GM19240 (cell line): Measurements from ENCODE around the gene DPEP3.
"Not testable (repeated sequence)": the region's sequence is repeated elsewhere in the genome, so short reads cannot be mapped to it uniquely, and the experiment has no call there.

ENCODE experiments used
- DNase-seq: peaks from one replicate; pipeline ENCODE4 v3.0.0; 2011; ENCODE audit warnings: low spot score; ENCODE audit not compliant: insufficient read length

The DPEP3 gene

DNA sequence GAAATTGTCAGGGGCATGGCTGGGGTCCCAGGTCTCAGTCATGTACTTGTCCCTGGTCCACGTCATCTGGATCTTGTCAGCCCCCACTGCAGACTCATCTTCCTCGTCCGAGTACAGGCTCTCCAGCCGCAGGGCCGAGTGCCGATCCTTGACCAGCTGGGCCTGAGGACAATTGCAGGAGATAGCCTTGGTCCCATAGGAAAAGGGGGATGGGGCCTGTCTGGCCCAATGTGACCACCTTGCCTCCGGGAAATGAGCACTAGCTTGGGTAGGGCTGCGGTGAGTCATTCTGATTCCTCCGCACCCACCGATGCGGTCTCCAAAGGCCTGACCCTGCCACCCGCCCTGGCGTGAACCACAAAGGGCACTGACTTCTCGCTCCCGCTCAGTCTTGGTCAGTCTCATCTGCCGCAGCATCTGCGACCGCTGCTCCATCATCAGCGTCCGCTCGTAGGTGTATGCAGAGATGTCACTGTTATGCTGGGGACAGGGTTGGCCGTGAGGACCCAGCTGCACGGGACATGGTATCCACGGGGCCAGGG, 34.8 kb downstream of the DPEP3 start:
- no peak for DNase-seq

DNA sequence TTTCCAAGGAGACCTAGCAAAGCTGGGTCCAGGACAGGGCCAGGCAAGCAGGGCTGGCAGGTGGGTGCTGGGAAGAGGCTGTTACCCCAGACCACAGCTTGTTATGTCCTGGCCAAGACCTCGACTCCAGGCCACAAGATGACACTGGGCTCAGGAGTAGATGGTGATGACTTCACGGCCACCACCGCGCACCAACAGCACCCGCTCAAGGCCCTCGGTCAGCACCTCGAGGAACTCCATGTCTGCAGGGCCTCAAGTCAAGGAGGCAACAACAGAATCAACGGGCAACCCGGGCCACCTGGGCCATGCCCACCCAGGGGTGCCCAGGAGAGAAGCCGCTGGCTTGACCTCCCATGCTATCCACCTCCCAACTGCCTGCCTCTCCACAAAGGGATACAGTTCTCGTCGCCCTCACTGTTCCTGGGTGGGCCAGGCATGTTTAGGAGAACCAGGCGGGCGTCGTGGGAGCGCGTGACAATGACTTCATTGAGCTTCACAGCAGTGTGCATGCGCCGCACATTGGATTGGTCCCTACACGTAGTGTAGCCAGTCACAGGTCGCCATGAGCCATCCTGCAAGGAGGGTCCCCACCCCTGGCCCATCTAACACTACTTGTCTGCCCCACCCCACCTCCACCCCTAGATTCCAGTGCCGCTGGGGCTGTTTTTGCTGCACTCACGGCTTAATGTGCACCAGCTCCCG, 35.5 kb downstream of the DPEP3 start:
- DNase-seq: no peak

DNA sequence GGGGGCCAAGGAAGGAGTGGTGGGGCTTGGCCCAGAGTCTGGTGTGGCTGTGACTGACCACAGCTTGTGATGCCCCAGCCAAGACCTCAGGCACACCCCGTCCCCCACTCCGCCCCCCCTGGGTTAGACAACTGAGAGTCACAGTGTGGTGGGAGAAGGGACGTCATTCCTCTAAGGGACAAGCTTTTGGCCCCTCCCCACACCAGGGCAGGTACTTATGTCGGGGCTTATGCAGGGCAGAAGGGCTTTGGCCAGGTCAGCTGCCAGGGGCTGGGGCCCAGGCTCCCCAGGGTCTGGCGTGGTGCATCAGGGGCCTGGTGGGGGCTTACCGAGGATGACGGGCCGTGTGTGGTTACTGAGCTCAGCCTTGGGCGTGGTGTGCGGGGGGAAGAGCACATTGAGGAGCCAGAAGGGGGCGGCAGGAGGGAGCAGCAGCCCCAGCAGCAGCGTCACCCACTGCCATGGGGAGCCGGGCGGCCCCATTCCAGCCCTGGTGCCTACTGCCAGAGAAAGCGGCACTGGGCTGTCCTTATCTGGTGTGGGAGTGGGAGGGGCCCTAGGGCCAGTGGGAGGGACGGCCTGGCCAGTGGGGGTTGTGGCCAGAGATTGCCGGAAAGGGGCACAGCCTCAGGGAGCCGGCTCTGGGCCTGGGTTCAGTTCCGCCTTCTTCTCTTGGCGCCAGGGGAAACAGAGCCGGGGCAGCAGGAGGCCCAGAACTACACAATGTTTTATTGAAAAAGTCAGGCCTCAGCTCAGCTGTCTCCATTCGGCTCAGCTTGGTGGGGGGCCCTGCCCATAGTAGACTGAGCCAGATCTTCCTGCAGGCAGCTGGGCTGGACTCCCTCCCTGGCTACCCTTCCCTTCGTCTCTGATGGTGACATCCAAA, 36.4 kb downstream of the DPEP3 start, which contains the start of gene LCAT:
LCAT (minus strand) TSS at position 502 of the 886 bp plus-strand sequence; CDS start at position 483, 19 bp downstream.
- DNase-seq: no peak

DNA sequence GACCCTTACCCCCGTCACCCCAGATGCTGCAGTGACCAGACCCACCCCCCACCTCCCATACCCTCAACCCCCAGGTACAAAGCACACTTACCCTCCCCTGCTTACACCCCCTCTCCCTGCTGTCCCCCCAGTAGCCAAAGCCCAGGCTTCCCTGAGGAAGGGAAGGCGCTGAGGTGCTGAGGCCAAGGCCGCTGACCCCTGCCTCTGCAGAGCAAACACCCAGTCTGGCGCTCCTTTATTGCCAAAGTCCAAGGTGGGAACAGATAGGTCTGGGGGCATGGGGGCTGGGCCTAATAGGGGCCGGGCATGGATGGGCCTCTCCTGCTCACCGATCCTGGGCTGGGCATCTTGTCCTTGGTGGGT, 37.1 kb downstream of the DPEP3 start:
- no peak for DNase-seq

DNA sequence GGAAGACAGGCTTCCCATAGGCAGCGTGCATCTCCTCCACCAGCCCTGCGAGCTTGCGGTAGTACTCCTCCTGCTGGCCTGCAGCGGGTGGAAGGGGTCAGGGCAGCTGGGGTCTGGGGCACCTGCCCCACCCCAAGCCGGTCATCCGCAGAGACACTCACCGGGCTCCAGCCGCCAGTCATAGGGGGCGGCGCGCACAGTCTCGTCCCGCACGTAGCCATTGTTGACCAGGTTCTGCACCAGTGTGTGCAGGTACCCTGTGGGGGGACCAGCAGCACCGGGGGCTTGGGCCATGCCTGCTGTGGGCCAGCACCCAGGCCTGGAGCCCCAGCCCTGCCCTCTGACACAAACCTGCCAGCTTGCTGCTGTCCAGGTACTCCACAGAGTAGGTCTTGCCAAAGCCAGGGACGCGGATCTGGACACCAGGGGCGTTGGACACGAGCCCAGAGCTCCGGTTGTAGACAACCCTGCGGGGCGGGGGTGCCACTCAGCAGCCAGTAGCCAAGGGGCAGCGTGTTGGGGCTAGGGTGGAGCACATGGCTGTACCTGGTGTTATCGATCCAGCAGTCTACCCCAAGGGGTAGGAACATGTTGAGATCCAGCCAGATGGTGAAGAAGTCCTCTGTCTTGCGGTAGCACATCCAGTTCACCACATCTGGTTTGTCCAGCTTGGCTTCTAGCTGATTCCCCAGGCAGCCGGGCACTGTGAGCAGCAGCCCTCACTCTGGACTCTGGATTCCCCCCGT, 37.6 kb downstream of the DPEP3 start:
- no peak for DNase-seq

DNA sequence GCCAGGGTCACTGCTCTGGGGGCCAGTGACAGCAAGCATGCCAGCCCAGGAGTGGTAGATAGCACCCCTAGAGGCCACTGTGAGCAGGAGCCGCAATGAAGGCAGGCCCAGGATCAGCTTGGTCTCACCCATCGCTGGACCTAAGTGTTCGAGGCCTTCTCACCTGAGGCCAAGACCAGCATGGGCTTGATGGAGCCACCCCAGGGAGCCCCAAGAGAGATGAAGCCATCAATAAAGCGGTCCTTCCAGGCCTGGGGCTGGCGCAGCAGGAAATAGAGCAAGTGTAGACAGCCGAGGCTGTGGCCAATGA, 38.1 kb downstream of the DPEP3 start:
- peak; percentile 64 for DNase-seq

DNA sequence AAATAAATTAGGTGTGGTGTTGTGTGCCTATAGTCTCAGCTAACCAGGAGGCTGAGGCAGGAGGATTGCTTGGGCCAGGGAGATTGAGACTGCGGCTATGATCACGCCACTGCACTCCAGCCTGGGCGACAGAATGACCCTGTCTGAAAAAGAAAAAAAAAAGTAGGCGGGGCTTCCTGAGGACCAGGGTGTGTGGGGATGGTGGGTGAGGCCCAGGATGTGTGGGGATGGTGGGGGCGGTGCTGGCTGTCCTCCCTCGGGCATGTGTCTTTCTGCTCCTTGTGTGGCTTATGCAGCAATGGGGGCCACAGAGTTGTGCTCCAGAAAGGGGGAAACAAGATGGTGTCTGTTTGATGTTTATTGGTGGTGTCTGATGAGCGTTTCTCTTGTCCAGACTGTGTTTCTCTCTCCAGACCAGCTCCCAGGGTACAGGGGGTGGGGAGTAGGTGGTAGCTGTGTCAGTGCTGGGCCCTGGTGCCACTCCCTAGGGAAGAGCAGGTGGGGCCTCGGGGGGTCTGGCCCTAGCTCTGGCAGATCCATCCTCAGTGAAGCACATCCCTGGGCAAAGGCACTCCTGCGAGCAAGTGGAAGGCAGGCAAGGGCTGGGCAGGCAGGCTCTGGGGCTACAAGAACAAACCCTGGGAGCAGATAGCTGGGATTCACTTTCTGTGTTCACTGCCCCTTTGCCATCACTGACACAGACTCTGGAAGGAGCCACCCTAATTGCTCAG, 38.7 kb downstream of the DPEP3 start:
- DNase-seq: no peak

DNA sequence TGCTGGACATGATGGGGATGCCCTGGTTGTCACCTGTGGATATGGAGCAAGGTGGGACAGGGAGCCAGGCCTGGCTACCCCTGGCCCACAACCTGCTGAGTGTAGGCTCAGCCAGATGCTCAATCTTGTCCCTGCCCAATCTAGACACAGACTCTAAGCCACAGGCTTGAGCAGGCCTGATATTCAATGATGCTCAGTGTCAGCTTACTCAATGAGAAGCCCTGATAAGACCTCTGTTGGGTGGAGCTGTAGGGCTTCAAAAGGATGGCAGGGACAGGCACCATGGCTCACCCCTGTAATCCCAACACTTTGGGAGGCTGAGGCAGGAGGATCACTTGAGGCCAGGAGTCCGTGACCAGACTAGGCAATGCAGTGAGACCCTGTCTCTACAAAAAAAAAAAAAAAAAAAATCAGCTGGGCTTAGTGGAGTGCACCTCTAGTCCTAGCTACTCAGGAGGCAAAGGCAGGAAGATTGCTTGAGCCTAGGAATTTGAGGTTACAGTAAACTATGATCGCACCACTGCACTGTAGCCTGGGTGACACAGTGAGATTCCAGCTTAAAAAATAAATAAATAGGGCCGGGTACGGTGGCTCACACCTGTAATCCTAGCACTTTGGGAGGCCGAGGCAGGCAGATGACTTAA, 39.7 kb downstream of the DPEP3 start:
- no peak for DNase-seq

DNA sequence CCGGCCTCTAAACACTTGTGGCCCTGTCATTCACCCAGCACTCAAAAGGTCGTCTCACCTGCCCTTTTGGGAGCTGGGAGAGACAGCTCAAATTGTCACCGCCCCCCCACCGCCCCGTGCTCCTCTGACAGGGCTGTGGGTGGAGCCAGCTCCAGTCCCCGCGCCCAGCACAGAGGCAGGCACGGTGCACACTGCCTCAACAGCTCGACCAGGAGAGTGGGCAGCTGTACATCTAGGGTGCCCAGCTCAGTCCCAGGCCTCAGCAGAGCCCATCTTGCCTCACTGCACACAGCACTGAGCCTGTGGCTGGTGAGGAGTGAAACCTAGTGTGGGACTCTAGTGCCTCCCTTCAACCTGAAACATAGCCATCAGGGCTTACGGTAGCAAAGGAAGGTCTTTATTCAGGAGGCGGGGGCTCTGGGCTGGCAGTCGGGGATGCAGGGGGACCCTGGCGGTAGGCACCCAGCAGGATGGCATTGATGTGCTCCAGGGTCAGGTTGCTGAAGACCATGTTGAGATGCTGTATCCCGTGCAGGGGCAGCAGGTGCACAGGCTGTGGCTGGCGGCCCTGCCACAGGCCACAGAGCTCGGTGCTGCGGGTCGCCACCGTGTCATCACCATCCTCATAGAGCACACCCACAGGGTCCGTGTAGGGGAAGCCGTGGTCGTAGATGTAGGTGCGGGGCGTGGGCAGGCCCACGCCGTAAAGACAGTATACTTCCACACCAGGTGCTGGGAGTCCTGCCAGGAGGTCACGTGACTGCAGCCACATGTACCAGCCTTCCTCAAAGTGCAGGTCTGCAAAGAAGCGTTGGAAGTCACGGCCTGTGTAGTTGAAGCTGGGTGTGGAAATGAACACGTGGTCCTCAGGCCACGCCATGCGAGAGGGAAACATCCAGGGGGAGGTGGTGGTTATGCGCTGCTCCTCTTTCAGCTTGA, 40.5 kb downstream of the DPEP3 start:
- no peak for DNase-seq

DNA sequence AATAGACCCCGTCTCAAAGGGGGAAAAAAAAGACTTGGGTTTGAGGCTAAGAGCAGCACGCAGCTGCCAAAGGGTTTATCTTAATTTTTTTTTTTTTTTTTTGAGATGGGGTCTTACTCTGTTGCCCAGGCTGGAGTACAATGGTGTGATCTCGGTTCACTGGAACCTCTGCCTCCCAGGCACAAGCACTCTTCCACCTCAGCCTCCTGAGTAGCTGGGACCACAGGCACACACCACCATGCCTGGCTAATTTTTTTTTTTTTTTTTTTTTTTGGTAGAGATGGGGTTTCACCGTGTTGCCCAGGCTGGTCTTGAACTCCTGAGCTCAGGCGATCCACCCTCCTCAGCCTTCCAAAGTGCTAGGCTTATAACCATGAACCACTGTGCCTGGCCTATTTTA, 42.6 kb downstream of the DPEP3 start:
- DNase-seq: not testable (repeated sequence)

DNA sequence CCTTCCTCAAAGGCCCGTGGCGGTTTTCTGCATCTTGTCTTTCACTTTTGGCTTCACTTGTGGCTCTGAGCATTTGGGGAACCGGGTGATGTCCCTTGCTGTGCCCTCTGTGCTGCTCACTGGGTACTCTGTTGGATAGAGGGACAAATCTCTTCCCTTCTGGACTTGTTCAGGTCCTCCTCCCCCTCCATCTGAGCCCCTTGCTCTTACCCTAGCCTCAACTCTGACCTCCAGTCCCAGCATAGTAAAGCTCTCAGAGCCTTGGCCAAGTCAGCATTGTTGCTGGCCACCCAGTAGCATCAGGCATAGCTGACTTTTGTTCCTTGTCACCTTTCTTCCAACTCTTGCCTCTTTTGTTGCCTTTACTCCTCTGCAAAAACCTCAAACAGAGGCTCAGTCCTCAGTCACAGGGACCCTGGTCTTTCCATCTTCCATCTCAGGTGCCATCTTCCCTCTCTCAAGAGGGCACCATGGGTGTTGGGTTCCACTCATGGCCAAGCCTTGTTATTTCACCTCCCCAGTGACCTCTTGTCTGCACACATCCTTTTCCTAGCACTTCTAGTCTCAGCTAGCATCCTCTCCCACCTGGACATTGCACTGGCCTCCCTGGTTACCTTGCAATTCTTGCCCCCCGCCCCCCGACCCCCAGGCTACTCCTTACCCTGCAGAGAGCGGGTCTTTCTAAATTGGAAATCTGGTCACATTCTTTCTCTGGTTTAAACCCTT, 43.3 kb downstream of the DPEP3 start:
- DNase-seq: peak; percentile 96

DNA sequence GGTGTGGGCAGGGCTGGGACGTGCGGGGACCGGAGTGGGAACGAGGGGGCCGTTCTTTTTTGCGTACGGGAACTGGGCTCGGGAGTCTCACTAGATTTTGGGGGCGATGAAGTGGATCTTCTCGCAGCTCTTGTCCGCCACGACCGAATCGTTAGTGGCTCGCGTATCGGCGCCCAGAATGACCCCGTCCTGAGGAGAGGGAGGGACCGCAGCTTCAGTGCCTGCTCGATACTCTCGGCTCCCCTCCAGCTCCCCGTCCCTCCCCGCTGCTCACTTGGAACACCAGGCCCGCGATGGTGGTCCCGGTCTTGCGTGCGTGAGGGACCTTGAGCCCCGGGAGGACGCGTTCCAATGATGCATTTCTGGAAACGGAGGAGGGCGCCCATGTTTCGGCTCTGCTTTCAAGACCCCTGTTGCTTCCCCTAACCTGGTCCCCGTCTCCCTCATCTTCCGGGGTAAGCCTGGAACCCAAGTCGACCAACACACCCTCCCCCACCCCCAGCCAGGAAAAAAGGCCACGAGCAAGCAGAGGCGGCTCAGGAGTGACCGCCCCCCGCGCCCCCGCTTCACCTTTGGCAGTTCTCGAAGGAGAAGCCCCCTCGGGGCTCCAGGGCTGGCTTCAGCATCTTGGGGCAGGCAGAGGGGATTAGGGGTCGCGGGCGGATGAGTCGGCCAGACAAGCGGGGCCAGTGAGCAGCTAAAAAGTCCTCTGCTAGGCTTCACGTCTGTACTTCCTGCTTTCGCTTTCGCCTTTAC, 44.0 kb downstream of the DPEP3 start, which contains the start of gene PSMB10:
PSMB10 (minus strand) TSS at position 727 of the 756 bp plus-strand sequence; CDS start at position 626, 101 bp downstream.
- peak; percentile 22 for DNase-seq

DNA sequence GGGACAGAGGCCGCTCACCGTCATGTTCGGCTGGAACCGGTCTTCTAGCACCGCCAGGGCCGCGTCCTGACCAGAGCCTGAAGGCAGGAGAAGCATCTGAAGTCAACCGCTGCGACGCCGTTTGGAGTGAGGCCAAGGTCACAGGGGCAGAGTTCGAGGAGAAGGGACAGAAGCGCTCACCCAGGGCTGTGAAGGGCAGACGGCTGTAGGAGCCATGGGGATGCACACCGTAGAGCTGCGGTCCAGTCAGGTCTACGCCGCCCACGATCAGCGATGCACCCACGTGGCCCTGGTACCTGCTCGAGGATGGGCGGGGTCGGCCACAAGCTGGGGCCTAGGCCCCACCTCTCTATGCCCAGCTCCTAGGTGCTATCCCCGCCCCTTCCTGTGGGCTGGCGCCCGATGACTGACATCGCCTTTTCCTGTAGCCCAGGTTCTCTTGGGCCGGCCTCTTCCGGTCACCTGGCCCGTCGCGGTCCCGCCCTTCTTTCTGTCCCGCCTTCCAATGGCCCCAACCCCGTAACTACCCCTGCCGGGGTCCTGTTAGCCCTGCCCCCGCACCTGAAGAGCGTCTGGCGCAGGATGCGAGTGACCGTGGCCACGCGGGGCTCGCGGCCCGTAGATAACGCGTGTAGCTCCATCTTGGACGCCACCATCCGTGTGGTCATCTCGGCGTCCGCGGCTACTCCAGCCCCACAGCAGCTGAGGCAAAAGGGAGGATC, 44.7 kb downstream of the DPEP3 start:
- peak; percentile 100 for DNase-seq

DNA sequence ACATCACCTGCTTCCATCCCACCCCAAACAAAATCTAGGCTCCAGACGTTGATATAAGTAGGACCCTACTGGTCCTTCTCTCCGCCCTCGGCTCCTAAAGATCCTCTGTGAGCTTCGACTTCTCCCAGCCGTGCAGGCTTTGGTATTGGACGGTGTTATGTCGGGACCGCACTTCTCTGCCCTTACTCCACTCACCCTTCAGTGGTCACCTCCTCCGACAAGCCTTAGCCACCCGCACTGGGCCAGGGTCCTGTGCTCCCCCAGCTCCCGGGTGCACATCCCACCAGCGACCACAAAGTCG, 45.2 kb downstream of the DPEP3 start:
- DNase-seq: no peak

DNA sequence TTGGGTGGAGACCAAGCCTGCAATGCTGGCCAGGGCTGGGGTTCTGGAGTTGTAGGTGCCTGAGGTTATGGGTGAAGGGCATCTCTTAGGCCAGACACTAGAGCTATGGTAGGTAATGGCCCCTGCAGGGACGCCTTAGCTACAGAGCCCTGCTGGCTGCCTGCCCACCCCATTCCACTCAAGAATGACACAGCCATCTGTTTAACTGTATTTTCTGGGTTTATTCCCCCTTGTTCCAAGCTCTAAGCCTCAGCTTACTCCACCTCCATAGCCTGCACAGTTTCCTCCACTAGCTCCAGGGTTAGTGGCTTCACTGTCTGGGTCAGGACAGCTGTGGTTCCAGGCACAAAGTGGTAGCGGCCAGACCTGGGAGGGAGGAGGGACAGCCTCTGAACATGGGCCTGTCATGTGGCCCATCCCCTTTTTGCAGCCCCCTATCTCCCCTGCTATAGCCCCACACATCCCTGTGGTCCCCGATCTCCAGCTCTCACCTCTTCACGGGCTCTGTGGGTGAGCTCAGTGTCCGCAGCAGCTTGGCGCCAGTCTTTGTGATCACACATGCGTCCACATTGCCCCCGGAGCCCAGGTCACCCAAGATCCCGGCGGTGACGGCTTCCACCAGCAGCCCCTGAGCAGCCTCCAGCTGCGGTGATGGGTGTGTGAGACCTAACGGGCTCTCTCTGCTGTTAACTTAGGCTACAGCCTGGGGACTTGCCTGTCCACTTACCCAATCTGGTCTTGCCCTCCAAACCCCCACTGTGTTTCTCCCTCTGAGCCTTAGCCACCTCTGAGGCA, 45.8 kb downstream of the DPEP3 start:
- DNase-seq: no peak

DNA sequence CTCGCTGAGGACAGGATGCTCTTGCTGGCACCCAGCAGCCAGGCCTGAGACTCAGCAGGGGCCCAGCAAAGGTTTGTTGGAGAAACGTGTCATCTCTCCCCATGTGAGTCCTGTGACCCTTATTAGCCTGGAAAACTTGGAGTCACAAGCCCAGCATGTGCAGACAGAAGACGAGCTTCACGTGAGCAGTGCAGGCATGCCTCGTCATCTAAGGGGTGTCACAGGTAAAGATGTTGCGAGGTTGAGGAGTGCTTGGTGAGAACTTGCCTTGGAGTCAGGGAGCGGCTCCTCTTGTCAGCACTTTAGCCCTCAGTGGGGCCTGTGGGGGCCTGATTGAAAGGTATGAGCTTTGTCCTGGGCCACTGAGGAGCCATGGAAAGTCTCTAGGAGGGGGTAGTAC, 46.5 kb downstream of the DPEP3 start:
- DNase-seq: no peak

DNA sequence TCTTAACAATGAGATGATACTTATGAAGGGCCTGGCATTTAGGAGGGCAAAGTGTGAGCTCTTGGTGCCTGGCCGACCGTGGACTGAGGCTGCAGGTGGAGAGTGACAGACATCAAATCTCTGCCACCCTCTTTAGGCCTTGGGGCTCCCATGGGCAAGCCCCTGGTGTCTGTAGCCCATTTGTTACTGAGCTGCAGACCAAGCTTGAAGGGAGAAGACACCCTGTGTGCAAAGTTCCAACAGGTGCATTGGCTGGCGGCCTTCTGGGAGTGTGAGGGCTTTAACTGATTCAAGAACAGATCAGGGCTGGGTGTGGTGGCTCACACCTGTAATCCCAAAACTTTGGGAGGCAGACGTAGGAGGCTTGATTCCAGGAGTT, 47.8 kb downstream of the DPEP3 start:
- no peak for DNase-seq
